AG04450 (cell line): ENCODE results near the gene CHURC1. TPM values are rescaled to one million over a fixed set of nuclear protein-coding genes. Genes with fewer than 3 reads are reported as not detected.

Experiments
- CTCF ChIA-PET: fragments of 300-600, 350-600 bp; formaldehyde crosslinking; extraction: SDS; loops from one replicate; lab custom pipeline; 2022; ENCODE audit warnings: antibody characterized with exemption, inconsistent platforms; lab: Charles Lee
- POLR2A ChIA-PET: fragments of 350-600 bp; formaldehyde crosslinking; extraction: SDS; loops from one replicate; lab custom pipeline; 2021; ENCODE audit warnings: antibody characterized with exemption, inconsistent platforms; lab: Yijun Ruan, JAX
- DNase-seq: peaks from one replicate; pipeline ENCODE4 v3.0.0-alpha.2; 2011; ENCODE audit warnings: low read depth, low spot score
- H3K27ac ChIP-seq: one replicate; pipeline ENCODE4 v1.5.1; 2012; ENCODE audit warnings: low read depth, low read length, control low read depth
- H3K27me3 ChIP-seq: one replicate; pipeline ENCODE4 v1.6.0; 2012; ENCODE audit warnings: low read length; ENCODE audit not compliant: control insufficient read depth, insufficient read depth
- H3K4me3 ChIP-seq: 2 replicates; pipeline ENCODE4 v1.5.1; 2011; ENCODE audit warnings: mild to moderate bottlenecking, low read depth, low read length, control low read depth
- H3K9me3 ChIP-seq: 2 replicates; pipeline ENCODE4 v1.5.1; 2012; ENCODE audit warnings: low read length; ENCODE audit not compliant: control insufficient read depth, insufficient read depth
- CTCF ChIP-seq: IDR thresholded peaks from 2 replicates; pipeline ENCODE4 v1.5.1; 2011; ENCODE audit warnings: low read depth, low read length, control low read depth, inconsistent platforms
- polyA plus RNA-seq: library from polyadenylated mRNA; depleted of rRNA; stranded (reverse); fragments of >200 nt; gene quantifications from 2 replicates; pipeline ENCODE4 v1.2.3, GENCODE V29; 2011

Gene CHURC1
- polyA plus RNA-seq, 1 experiment: 113 TPM

DNA sequence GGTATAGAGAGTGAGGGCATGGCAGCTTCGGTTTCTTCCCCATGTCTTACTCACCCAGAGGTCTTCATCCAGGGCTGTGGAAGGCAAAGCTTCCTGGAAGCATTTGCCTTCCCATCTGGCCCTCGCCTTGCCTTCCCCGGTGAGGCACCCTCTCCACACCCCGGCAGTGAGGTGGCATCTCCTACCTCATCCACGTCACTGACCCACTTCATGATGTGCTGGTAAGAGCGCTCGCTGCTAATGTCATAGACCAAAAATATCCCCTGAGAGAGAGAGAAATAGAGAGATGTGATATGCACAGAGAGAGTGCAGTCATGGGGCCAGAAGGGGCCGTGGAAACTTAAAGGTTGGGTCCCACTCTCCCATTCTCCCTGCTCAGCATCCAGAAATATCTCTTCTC, 36.6 kb downstream of the CHURC1 start:
- H3K27ac ChIP-seq: no peak overlapping the region
- H3K9me3 ChIP-seq: no peaks in the 10 kb centered on the region
- CTCF ChIA-PET: no interaction called here
- POLR2A ChIA-PET: no interaction called here
- no peak overlapping the region for H3K4me3 ChIP-seq
- no peak for DNase-seq
- no peaks in the 10 kb centered on the region for H3K27me3 ChIP-seq
- no peak for TF ChIP-seq CTCF

DNA sequence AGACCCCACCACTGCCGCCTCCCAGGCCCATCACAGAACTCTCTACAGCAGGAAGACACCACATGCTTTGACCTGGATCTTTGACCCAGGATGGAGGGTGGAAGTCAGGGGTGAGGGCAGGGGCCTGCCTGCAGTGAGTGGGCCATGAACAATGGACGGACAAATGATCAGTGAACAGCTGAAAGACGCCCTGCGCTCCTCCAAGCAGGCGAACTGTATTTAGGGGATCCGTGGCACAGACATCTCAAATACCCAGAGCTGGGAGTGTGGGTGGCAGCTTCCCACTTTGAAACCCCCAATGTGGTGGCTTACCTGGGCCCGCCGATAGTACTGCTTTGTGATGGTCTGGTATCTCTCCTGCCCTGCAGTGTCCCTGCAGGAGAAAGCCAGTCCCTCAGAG, 37.0 kb downstream of the CHURC1 start:
- H3K9me3 ChIP-seq: no peaks in the 10 kb centered on the region
- no peak overlapping the region for H3K27ac ChIP-seq
- H3K27me3 ChIP-seq: no peaks in the 10 kb centered on the region
- H3K4me3 ChIP-seq: no peak overlapping the region
- CTCF ChIA-PET: no interaction called here
- TF ChIP-seq CTCF: no peak
- POLR2A ChIA-PET: no interaction called here
- DNase-seq: no peak

- TF ChIP-seq CTCF: no peak
- Histone ChIP-seq H3K27ac (no peak overlapping the region), H3K4me3 (no peak overlapping the region), H3K9me3 (no peaks in the 10 kb centered on the region), H3K27me3 (no peaks in the 10 kb centered on the region)
- ChIA-PET POLR2A (interaction anchor here (0.6 kb wide), 1 partner anchor 16 kb away, joined by 5 read pairs; no protein-coding TSS in a partner anchor), CTCF (no interaction called here)
- no peak for DNase-seq
These were observed 37.5 kb downstream of the CHURC1 start for GRCh38 chr14:64951724-64952123.

GRCh38 chr14:64952598-64953309, 38.5 kb downstream of the CHURC1 start:
- DNase-seq: no peak

More at GRCh38 chr14:64952598-64953309, 38.5 kb downstream of the CHURC1 start:
- ChIA-PET CTCF (interaction anchor here (0.5 to 1.6 kb wide), 3 partner anchors 36 to 67 kb away, joined by 3 to 10 read pairs (median 4); no protein-coding TSS in a partner anchor), POLR2A (no interaction called here)
- Histone ChIP-seq H3K4me3 (no peak overlapping the region), H3K27ac (no peak overlapping the region), H3K27me3 (no peaks in the 10 kb centered on the region), H3K9me3 (no peaks in the 10 kb centered on the region)
- TF ChIP-seq CTCF: 0 out of 2 replicates have a peak, but pooled peaks have one; percentile 6
